HCT116 (cell line): ENCODE results near the gene MIDN.

ENCODE experiments used
- ATF3 ChIP-seq: IDR thresholded peaks from 2 replicates; pipeline ENCODE4 v1.6.1; 2012
- CTCF ChIP-seq, 3 experiments: fragments of 200-600 bp in 1 of 3; sonication (generic) in 1 of 3; IDR thresholded peaks in 2 of 3; conservative IDR thresholded peaks in 1 of 3; 2 replicates each; pipeline ENCODE4 v1.5.1; 2012 to 2017; ENCODE audit warnings: low read depth in 2 of 3, low read length in 2 of 3, antibody characterized with exemption in 1 of 3, borderline replicate concordance in 1 of 3, control low read depth in 1 of 3, mild to moderate bottlenecking in 1 of 3, mixed read lengths in 1 of 3, mixed run types in 1 of 3, moderate library complexity in 1 of 3; ENCODE audit not compliant: insufficient read depth in 1 of 3
- EZH2 ChIP-seq: fragments of 200-600 bp; sonication (generic); IDR thresholded peaks from 2 replicates; pipeline ENCODE4 v1.6.1; 2017; ENCODE audit warnings: antibody characterized with exemption, mixed run types
- JUND ChIP-seq: IDR thresholded peaks from 2 replicates; pipeline ENCODE4 v1.6.1; 2012
- POLR2A ChIP-seq: IDR thresholded peaks from 2 replicates; pipeline ENCODE4 v1.7.0; 2011; ENCODE audit warnings: borderline replicate concordance; ENCODE audit not compliant: insufficient read depth, insufficient read length; ENCODE audit errors: extremely low read depth
- POLR2AphosphoS5 ChIP-seq: IDR thresholded peaks from 2 replicates; pipeline ENCODE4 v1.6.1; 2011; ENCODE audit warnings: mild to moderate bottlenecking, low read depth, low read length, moderate library complexity
- RAD21 ChIP-seq: IDR thresholded peaks from 2 replicates; pipeline ENCODE4 v1.6.1; 2012; ENCODE audit warnings: low read depth, mild to moderate bottlenecking
- SRF ChIP-seq: IDR thresholded peaks from 2 replicates; pipeline ENCODE4 v1.6.1; 2012; ENCODE audit warnings: low read depth

GRCh38 chr19:1293782-1294604 lies 45.6 kb downstream of the MIDN start:
- no peak for TF ChIP-seq POLR2AphosphoS5
- TF ChIP-seq CTCF (IDR thresholded peaks at IDR 0.05 in 2 of 3, conservative IDR thresholded peaks at IDR 0.05 in 1 of 3; ENCODE audit: borderline replicate concordance in 1 of 3, insufficient read depth in 1 of 3, low read depth in 2 of 3, low read length in 2 of 3) = no peak
- no peak for TF ChIP-seq POLR2A
- TF ChIP-seq SRF = no peak
- no peak for TF ChIP-seq RAD21
- TF ChIP-seq ATF3 = no peak
- no peak for TF ChIP-seq EZH2
- TF ChIP-seq JUND = no peak
